Measurements from ENCODE around the gene USP48. TPM values are rescaled to one million over a fixed set of nuclear protein-coding genes. Genes with fewer than 3 reads are reported as not detected.

The USP48 gene
- total and polyA plus RNA-seq, 2 of the 8 experiments (the other 6 are each of a cell fraction or from before 2014, with no cell fraction given), result 12.8 to 83.5 TPM

Other genes with a start within 250 kb of the USP48 start
- gene RAP1GAP, start 113.8 kb downstream of the USP48 start, total RNA-seq (2021; fragmentation: NEBNext Ultra II Directional; extraction: Animal tissue kit (Norgen Biotek cat#: 25700)), result 7.8 and 8.4 TPM in 2 replicates
- 8.4 and 9.9 TPM in 2 replicates for gene RAP1GAP, start 113.8 kb downstream of the USP48 start, polyA plus RNA-seq (2011; rRNA removed)
- 0.74 and 0.94 TPM in 2 replicates for gene LDLRAD2, start 29.1 kb upstream of the USP48 start, total RNA-seq (2021; fragmentation: NEBNext Ultra II Directional; extraction: Animal tissue kit (Norgen Biotek cat#: 25700))
- 0.48 and 1.0 TPM in 2 replicates for gene LDLRAD2, start 29.1 kb upstream of the USP48 start, polyA plus RNA-seq (2011; rRNA removed)
- gene HSPG2, start 154.2 kb upstream of the USP48 start, total RNA-seq (2021; fragmentation: NEBNext Ultra II Directional; extraction: Animal tissue kit (Norgen Biotek cat#: 25700)), result 108 and 111 TPM in 2 replicates
- gene HSPG2, start 154.2 kb upstream of the USP48 start, polyA plus RNA-seq (2011; rRNA removed), result 17.8 and 27.7 TPM in 2 replicates
- not detected in 2 replicates for gene CELA3B, start 193.9 kb upstream of the USP48 start, total RNA-seq (2021; fragmentation: NEBNext Ultra II Directional; extraction: Animal tissue kit (Norgen Biotek cat#: 25700))
- not detected in 2 replicates for gene CELA3B, start 193.9 kb upstream of the USP48 start, polyA plus RNA-seq (2011; rRNA removed)
- not detected in 2 replicates for gene CELA3A, start 218.5 kb upstream of the USP48 start, total RNA-seq (2021; fragmentation: NEBNext Ultra II Directional; extraction: Animal tissue kit (Norgen Biotek cat#: 25700))
- gene CELA3A, start 218.5 kb upstream of the USP48 start, polyA plus RNA-seq (2011; rRNA removed), result 0.09 TPM in 1 of 2 replicates, not detected in the other